Stomach (tissue), 4 donors: ENCODE results near the gene DPYSL5.

ENCODE experiments used
- EP300 ChIP-seq: sonication (generic); formaldehyde crosslinking; IDR thresholded peaks from one replicate; pipeline ENCODE4 v1.6.1; 2017; ENCODE audit warnings: antibody characterized with exemption
- POLR2AphosphoS5 ChIP-seq, 3 donors: sonication (generic); formaldehyde crosslinking; IDR thresholded peaks; one replicate each; pipeline ENCODE4 v1.6.1; 2016; ENCODE audit warnings: antibody characterized with exemption in 3 of 3
- TF ChIP-seq, protein P1 (sequence below), 7 experiments: fragments of 450-650 bp in 4 of 7; fragments of 200-600 bp in 3 of 7; sonication (generic) in 3 of 7; IDR thresholded peaks; one replicate each; pipeline ENCODE4 v1.5.1; 2016 to 2019; ENCODE audit warnings: antibody characterized with exemption in 7 of 7, control low read depth in 2 of 7, mild to moderate bottlenecking in 1 of 7

DNA sequence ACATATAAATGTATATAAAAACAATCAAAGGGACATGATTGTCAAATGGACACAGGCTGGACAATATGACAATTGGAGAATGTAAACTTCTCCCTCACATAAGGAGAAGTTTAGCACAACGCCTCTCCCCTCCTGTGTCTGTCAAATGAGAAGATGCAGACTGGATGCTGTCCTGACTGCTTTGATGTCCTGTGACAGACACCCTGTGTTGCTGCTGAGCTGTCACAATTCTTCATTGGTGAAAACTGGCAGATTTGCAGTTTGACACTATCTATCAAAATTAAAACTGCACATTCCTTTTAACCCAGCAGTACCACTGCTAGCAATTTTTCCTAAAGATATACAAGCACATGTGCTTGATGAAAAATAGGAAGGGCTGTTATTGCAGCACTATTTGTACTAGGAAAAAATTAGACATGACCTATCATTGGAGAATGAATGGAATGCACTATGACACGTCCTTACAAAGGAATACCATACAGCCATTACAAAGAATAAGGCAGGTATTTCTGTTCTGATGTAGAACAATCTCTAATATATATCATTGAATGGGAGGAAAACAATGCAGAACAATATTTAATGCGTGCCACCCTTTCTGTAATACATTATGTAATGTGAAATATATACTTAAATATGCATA is 12.4 kb downstream of the DPYSL5 start:
- TF ChIP-seq, protein P1, sequence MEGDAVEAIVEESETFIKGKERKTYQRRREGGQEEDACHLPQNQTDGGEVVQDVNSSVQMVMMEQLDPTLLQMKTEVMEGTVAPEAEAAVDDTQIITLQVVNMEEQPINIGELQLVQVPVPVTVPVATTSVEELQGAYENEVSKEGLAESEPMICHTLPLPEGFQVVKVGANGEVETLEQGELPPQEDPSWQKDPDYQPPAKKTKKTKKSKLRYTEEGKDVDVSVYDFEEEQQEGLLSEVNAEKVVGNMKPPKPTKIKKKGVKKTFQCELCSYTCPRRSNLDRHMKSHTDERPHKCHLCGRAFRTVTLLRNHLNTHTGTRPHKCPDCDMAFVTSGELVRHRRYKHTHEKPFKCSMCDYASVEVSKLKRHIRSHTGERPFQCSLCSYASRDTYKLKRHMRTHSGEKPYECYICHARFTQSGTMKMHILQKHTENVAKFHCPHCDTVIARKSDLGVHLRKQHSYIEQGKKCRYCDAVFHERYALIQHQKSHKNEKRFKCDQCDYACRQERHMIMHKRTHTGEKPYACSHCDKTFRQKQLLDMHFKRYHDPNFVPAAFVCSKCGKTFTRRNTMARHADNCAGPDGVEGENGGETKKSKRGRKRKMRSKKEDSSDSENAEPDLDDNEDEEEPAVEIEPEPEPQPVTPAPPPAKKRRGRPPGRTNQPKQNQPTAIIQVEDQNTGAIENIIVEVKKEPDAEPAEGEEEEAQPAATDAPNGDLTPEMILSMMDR (IDR thresholded peaks at IDR 0.05) = no peak
- TF ChIP-seq POLR2AphosphoS5 (IDR thresholded peaks at IDR 0.05) = no peak
- no peak for TF ChIP-seq EP300
